ENCODE measurements around the gene SRA1.

SRA1 gene

GRCh38 chr5:140550147-140551079 is 6.9 kb downstream of the SRA1 start:
- DNase-seq (ENCODE audit: low read depth in 2 of 2), result no peak

- DNase-seq (ENCODE audit: low read depth in 2 of 2), result no peak
Observed at GRCh38 chr5:140549237-140550144, 7.8 kb downstream of the SRA1 start.

GRCh38 chr5:140548791-140549190 is 8.5 kb downstream of the SRA1 start:
- DNase-seq (ENCODE audit: low read depth in 2 of 2), result no peak

- no peak for DNase-seq (ENCODE audit: low read depth in 2 of 2)
Observed at GRCh38 chr5:140548300-140548688, 9.0 kb downstream of the SRA1 start.

GRCh38 chr5:140547508-140548299 is 9.6 kb downstream of the SRA1 start, which contains the start of gene EIF4EBP3:
Gene EIF4EBP3 (plus strand): TSS chr5:140547662. CDS start chr5:140547738, 76 bp downstream.
- peak; percentile 70 to 85 for DNase-seq (ENCODE audit: low read depth in 2 of 2)

GRCh38 chr5:140546851-140547507 is 10.3 kb downstream of the SRA1 start:
- DNase-seq (ENCODE audit: low read depth in 2 of 2), result no peak

- no peak for DNase-seq (ENCODE audit: low read depth in 2 of 2)
Observed at GRCh38 chr5:140545606-140546005, 11.7 kb downstream of the SRA1 start.

GRCh38 chr5:140544986-140545385 is 12.3 kb downstream of the SRA1 start:
- DNase-seq (ENCODE audit: low read depth in 2 of 2), result no peak

GRCh38 chr5:140542972-140543371 is 14.3 kb downstream of the SRA1 start:
- no peak for DNase-seq (ENCODE audit: low read depth in 2 of 2)

- no peak for DNase-seq (ENCODE audit: low read depth in 2 of 2)
Observed at GRCh38 chr5:140540227-140540626, 17.0 kb downstream of the SRA1 start.

GRCh38 chr5:140524003-140524402 is 33.3 kb downstream of the SRA1 start:
- no peak for DNase-seq (ENCODE audit: low read depth in 2 of 2)

- DNase-seq (ENCODE audit: low read depth in 2 of 2), result no peak
Observed at GRCh38 chr5:140513124-140513523, 44.1 kb downstream of the SRA1 start.

GRCh38 chr5:140509898-140510297 is 47.4 kb downstream of the SRA1 start:
- no peak for DNase-seq (ENCODE audit: low read depth in 2 of 2)

- no peak for DNase-seq (ENCODE audit: low read depth in 2 of 2)
Observed at GRCh38 chr5:140502834-140503233, 54.4 kb downstream of the SRA1 start.

Measured in stimulated activated CD4-positive, alpha-beta T cell treated with anti-CD3 and anti-CD28 coated beads, Interleukin-12 subunit alpha, Interleukin-12 subunit beta, amount 100 ng/mL, for 24 hours (primary cell).